NCI-H1436 treated with DMSO at 0.1 percent for 48 hours (cell line): Measurements from ENCODE around the gene LHFPL4.
"Not testable (repeated sequence)": the region's sequence is repeated elsewhere in the genome, so short reads cannot be mapped to it uniquely, and the experiment has no call there.

Source experiments
- DNase-seq: peaks from one replicate; lab custom pipeline; 2025; lab: John Stamatoyannopoulos, UW

The LHFPL4 gene

DNA sequence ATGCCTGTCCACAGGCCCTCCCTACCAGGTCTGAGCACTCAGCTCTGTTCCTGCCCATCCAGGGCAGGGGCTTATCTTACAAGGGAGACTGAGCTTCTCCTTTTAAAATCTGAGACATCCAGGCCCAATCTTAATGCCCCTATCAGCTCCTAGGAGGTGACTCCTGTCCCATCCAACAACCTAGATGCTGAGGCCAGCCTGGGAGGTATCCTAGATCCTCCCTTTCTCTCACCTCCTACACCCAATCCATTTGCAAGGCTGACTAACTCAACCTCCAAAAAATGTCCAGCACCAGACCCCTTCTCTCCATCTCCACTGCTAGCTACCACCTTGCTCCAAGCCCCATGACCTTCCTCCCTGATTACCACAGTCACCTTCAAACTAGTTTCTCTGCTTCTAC is 17.4 kb downstream of the LHFPL4 start:
- DNase-seq = no peak

DNA sequence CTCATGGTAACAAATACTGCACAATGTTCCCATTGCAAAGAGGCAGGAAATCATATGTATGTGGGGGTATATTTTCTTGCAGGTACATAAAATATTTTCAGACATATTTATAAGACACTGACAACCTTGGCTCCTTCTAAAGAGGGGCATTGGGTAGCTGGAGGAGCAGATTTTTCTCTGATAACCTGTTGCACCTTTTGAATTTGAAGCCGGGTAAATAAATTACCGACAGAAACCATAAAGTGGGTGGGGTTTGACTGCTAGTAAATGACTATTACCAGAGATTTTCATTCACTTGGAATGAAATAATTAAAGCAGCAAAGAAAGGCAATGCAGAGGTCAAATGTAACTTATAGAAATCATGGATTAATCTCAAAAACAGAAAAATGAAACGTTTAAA is 19.2 kb downstream of the LHFPL4 start:
- no peak for DNase-seq

DNA sequence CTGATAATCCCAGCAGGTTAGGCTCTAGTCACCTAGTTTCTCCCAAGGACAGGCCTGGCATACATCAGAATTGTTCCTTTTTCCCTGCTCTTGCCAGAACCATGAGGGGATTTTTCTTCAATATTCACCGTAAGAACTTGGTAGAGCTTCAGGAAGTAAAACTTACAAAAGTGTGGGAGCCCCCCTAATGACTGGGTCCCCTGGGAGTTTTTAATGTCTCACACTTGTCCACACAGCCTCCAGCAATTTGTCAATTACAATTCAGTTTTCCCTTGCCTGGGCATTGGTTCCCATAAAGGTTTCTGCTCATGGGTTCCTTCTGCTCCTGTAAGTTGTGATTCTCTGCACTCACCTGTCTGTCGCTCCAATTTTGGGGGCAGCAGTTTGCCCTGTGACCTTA is 28.5 kb downstream of the LHFPL4 start:
- no peak for DNase-seq

DNA sequence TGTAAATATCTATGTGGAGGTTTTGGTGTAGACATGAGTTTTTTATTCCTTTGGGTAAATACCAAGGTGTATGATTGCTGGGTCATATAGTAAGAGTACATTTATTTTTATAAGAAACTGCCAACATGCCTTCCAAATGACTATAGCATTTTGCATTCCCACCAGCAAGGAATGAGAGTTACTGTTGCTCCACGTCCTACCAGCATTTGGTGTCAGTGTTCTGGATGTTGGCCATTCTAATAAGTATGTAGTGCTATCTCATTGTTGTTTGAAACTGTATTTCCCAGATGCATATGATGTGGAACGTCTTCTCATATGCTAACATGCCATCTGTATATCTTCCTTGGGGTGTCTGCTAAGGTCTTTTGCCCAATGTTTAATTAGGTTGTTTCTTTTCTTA is 38.7 kb downstream of the LHFPL4 start:
- DNase-seq = no peak

DNA sequence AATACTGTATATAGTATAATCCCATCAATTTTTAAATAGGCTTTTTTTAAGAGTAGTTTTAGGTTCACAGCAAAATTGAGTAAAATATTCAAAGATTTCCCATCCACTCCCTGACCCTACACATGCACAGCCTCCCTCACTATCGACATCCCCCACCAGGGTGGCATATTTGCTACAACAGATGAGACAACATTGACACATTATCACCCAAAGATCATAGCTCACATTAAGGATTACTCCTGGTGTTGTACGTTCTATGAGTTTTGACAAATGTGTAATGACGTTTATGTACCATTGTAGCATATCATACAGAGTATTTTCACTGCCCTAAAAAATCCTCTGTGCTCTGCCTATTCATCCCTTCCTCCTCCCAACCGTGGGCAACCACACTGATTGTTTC is 39.3 kb downstream of the LHFPL4 start:
- no peak for DNase-seq

DNA sequence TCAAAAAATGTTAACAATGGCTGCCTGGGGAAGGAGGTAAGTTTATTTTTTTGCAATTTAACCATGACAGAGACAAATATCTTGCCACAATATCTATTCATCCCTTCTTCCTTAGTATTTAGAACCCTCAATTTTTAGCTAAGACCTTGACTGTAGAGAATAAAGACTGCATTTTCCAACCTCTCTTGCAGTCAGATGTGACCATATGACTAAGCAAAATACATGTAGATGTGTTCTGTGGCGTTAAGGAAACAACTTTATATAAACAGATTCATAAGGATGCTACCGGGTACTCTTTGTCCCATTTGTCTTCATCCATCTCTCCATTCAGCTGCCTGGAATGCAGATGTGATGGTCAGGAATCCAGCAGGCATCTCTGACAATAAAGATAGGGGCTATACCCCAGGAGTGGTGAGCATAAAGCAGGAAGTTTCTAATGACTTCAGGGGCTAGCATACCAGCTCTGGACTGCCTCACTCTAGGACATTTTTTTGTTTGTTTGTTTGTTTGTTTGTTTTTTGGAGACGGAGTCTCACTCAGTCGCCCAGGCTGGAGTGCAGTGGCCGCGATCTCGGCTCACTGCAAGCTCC is 41.1 kb downstream of the LHFPL4 start:
- DNase-seq = no peak

DNA sequence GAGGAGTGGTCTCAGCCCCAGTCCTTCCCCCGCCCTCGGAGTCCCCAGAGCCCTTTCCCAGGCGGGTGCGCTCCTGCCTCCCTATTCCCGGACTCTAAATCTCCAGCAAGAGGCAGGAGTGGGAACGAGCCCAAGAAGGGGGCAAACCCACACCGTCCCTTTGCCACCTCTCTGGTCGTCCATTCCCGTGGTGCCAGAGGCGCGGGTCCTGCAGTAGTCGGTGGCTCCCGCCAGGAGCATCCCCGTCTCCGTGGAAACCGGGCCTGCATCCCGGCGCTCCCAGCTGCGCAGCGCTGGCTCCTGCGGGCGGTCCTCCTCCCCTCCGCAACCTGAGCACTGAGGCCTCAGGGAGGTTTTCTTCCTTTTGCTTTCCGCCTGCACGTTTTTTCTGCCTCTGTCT is 44.8 kb downstream of the LHFPL4 start:
- DNase-seq = no peak

DNA sequence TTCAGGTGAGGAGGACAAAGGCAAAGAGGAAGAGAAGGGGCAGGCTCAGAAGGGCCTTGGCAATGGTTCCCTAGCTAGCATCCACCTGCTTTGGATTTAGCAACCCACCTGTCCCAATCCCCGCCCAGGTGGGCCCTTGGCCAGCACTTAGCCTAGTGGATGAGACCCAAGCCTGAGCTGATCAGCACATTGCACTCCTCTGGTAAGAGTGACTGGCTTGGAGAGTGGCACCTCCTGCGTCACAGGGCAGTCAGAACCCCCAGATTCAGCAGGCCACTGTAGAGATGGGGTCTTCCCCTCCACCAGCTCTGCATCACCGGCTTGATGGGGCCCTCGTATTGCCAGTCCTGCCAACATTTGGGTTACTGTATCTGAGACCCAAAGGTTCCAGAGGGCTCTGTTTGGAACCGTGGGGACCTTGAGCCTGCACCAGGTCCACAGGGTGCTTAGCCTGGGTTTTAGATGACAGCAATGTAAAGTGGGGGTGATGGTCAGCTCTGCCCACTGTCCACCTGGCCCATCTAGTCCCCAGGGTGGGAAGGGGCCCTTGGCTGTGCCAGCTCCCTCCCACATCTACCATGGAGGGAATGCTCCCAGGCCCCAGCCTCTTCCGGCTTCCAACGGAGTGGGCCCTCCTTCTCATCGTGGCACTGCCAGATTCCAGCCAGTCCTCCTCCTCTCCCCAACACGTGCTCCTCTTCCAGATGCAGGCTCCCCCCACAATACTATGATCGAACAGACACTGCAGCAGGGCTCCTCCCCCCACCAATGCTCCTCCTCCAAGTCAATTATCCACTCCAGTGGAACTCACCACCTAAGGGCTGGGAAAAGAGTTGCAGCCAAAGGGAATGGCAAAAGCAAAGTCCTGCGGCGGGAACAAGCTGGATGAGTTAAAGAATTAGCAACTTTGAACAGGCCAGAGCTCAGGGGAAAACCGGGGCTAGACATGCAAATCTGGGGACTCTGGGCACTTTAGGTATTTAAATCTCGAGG is 45.7 kb downstream of the LHFPL4 start:
- no peak for DNase-seq

DNA sequence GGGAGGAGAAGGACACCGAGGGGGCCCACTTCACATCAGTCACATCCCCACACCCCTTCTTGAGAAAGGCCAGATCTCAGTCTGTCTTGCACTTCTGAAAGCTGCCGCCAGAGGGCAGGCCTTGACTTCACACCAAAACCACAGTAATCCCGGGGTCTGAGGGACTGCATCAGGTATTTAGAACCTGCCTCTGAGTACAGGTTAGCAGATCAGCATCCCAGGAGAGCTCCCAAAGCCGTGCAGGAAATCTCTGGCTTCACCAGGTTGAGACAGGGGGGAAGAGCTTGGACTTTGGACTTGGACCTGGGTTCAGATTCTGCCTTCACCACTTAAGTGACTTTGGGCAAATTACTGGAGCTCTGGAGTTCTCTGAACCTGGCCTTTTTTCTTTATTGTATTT is 50.3 kb downstream of the LHFPL4 start:
- DNase-seq = no peak

DNA sequence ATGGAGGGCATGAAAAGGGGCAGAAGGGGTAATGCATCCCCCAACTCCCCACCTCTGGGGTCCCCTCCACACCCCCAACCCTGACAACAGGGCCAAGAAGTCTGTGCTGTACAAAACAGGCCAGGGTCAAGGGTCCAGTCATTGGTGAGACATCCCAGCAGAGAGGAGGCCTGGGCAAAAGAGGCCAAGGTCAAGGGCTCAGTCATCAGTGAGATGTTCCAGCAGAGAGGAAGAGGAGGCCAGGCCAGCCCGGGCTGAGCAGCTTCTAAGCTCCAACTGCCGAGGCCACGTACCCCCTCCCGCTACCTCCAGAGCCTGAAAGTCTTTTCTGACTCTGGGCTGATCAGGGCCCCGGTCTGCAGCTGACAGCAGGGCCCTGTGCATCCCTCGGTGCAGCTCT is 52.4 kb downstream of the LHFPL4 start:
- no peak for DNase-seq

DNA sequence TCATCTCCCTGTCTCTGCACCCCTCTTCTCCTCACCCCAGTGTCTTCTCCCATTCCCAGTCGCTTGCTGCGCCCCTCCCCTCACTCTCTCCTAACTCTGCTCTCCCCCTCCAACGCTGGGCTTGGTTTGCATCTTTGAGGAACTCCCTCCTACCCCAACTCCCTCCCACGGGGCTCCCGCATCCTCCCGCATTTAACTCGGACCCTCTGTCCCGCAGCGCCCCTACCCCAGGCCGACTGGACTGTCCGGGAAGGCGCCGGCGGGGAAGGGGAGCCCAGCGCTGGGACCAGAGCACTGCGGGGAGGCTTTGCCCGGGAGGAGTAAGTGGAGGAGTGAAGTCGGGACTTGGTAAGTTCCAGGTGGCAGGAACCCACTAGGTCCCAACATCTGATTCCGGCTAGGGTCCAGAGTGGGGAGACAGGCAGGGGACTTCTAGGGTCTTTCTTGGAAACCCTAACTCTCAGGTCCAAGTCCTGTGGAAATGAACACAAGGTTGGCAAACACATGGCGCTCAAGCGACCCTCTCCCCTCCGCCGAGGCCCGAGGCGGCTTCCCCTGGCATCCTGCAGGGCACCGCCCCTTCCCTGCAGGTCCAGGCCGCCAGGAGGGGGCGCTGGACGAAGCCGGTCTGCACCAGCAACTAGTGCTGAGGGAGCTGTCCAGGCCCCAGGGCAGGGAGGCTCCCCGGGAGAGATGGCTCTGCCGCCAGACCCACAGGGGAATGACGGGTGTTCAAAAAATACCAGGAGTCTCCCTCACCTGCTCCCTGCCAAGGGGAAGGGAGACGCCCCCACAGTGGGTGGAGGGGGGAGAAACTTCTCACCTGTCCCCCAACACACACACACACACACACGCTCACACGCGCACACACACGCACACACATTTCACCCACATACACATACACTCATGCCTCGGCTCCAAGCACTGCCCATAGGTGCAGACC is 53.2 kb downstream of the LHFPL4 start:
- DNase-seq = no peak

DNA sequence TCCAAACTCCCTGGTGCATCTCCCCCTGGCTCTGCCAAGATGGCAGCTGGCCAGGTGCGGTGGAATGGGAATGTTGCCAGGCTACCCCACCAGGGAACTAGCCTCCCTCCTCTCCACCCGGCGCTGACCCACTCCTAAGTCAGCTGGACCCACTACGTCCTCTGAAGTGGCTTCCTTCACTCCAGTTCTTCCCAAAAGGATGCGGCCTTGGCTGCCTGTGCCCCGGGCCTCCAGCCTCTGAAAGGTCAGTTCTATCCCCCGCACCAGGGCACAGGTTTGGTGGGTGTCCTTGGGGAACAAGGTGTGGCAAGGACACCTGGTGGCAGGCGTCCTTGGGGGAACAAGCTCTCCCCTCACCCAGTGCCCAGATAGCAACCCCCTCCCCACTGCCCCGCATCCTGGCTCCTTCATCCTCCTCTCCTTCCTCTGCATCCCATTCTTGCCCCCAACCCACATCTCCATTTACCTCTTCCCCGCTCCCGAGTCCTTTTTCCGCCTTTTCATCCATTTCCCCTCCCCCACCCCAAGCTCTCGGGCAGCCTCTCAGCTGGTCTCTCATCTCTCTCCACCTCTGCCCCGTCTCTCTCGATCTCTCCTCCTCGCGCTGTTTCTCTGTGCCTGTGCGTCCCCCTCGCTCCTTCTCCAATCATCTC is 54.0 kb downstream of the LHFPL4 start:
- DNase-seq = no peak

DNA sequence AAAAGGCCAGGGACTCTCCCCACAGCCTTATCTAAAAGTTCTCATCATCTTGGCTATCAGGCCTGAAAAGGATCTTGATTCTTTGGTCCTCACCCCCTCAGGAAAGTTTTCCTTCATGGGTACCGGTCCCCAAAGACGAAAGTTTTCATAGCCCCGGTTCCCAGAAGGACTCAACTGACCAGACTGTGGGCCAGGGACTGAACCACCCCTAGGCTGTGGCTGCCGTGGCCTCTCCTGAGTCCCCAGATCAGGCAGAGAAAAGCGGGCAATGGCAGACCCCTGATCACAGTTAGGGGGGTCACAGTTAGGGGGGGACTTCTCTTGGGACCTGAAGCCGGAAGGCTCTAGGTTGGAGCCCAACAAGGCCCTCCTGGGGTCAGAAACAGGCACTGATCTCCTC is 54.8 kb downstream of the LHFPL4 start:
- no peak for DNase-seq

DNA sequence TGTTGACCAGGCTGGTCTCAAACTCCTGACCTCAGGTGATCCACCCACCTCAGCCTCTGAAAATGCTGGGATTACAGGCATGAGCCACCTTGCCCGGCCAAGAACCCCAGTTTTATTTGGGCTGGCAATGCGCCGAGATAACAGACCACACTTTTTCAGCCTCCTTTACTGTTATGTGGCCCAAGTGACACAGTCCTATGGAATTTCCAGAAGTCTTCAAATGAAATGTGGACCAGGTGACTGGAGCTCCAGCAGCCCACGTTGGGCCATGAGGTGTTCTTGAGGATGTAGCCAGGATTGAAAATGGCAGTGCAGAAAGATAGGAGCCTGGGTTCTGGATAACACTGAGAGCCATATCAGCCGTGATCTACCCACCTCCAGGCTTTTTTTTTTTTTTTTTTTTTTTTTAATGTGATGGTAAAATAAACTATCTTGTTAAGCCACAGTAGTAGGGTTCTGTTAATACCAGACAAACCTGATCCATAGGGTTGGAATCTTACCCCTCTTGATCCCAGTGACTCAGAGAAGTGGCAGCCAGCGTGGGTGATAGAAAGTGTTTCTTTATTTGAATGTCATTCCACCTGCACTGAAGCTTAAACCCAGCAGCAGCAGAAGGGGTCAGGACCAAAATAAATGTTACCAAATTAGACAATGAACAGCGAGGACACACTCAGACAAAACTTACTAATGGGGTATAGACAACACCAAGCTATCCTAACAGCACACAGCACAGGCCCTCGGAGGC is 55.6 kb downstream of the LHFPL4 start:
- no peak for DNase-seq

DNA sequence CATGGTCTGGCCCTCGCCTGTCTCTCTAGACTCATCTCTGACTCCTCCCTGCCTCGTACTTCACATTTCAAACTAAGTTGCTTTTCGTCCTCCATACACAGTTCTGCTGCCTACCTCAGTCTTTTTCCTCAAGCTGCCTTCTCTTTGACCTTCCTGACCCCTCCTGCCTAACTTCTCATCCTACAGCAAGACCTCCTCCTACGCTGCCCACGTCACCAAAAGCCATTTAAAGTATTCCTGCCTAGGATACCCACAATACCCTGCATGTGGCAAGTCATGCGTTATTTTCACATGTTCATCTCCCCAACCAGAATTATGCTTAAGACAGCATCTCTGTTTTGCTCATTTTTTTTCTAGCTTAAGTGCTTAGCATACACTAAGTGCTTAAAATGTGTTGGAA is 56.7 kb downstream of the LHFPL4 start:
- no peak for DNase-seq

DNA sequence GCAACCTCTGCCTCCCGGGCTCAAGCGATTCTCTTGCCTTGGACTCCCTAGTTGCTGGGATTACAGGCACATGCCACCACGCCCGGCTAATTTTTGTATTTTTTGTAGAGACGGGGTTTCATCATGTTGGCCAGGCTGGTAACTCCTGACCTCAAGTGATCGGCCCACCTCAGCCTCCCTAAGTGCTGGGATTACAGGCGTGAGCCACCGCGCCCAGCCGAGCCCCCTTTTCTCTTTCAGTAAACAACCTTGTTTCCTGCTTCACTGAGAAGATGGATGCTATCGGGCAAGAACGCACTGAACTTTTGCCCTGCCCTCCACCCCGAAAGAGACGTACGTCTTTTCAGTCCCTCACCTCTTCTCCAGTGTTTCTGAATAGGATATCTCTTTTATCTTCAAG is 59.6 kb downstream of the LHFPL4 start:
- not testable (repeated sequence) for DNase-seq

DNA sequence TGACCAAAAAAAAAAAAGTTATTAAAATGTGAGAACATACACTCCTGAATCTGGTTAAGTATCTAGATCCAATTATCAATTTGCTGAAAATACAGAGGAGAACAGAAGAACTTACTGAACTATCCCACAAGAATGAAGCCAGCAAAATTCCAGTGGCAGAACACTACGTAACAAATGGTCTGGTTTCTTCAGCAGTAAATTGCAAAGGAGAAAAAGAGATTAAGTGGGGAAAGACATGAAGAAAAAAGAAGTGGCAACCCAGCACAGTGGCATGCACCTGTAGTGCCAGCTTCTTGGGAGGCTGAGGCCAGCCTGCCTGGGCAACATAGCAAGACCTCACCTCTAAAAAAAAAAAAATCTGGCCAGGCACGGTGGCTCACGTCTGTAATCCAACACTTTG is 62.1 kb downstream of the LHFPL4 start:
- no peak for DNase-seq

DNA sequence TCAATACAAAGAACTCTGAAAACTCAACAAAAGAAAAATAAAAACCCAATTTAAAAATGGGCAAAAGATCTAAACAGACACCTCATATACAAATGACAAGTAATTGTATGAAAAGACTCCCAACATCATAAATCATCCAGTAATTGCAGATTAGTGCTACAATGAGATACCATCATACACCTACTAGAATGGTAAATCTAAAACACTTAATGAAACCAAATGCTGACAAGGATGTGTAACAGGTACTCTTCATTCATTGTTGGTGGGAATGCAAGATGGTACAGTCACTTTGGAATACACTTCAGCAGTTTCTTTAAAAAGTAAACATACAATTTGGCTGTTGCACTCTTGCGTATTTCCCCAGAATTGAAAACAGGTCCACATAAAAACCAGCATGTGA is 68.4 kb downstream of the LHFPL4 start:
- DNase-seq = no peak

DNA sequence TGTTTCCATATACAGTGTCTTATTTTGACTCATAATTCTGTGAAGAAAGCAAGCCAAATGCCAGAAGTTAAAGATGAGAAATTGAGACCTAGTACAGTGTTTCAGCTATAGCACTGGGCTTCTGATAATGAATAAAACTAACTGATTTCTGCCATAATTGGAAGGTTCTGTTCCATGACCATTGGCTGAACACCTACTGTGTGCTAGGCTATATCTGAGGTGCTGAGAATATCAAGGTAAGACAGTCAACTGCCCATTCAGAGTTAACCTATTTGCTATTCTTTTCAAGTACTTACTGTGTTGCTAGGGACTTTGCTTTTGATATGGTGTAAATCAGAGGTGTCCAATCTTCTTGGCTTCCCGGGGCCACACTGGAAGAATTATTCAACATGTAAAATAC is 73.4 kb downstream of the LHFPL4 start:
- DNase-seq = no peak

DNA sequence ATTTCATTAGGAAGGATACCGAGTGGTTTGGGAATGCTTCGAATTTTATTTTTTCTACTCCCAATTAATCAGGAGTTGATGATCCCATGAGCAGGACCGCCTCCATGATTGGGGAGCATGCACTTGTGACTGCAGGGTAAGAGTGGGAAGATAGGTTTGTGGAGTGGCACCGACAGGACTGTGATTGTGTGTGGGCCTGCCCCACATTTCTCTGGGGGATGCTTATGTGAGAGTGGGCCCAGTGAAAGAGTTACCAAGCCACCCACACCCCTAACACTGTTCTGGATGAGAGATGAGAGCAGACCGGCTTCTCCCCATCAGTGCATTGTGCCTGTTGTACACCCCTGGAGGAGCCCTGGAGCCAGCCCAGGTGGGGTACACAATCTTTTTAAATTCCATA is 76.7 kb downstream of the LHFPL4 start:
- DNase-seq = no peak

DNA sequence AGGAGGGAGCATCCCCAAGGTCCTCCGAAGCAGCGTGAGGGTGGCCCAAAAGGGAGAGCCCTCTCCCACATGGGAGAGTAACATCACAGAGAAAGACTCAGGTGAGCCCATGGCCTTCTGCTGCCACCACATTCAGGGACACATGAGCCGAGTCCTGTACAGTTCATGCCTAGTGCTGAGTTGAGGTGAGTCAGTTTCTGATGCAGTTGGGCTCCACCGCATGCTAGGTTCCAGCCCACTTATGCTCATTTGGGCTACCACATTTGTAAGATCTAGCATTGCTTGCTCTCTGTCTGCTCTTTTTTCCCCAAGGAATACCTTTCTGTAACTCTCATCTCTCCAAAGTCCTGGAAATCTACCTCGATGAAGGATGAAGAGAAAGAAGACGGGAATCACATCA is 79.1 kb downstream of the LHFPL4 start:
- no peak for DNase-seq
